ENCODE measurements around the gene PTPRQ.

DNA sequence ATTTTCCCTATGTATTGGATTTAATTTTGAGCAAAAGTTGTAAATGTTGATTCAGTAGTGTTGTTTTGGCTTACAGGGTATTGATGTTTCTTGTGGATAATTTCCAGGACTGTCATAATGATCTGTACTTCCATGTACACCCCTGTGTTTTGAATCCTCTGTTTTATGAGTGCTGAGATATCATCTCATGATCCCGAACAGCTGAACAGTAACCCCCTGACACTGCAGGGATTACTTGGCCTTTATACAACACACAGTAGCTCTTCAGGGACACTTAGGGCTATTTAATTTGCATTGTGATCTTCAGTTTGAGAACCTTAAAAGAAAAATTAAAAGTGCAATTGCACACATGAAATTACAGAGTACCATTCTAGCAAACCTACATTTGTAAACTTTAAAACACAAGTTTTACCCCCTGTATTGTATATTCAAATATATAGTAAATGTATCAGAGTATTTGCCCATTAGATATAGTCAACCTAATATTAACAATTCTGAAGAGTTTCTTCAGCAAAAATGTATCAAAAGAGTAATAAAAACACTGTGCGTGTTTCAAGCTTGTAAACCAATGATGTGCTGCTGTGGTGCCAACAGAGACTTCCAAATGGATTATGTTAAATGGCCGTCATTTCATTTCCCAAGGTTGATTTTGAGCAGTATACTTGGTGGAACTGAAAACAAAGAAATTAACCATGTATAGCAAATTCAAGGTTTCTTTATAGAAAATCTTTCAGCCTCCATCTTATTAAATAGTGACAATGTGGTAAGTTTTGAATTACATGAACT lies 235.5 kb downstream of the PTPRQ start:
- TF ChIP-seq POLR2A (IDR thresholded peaks at IDR 0.05; ENCODE audit: low read length) (no peak), GATA1 (IDR thresholded peaks at IDR 0.05; ENCODE audit: low read depth, low read length) (no peak)
